Central memory CD8-positive, alpha-beta T cell (primary cell): ENCODE data around the gene VOPP1.
A peak's percentile ranks its signal among the peaks of the same experiment; 100 is the strongest.
"Not testable (repeated sequence)": the region's sequence is repeated elsewhere in the genome, so short reads cannot be mapped to it uniquely, and the experiment has no call there.

Experiments used
- ATAC-seq: fragments of 150-1000 bp; cut with Tn5 transposase; replicated peaks from 2 replicates; pipeline ENCODE4 v1.10.0; 2022; ENCODE audit warnings: mild to moderate bottlenecking, moderate FRiP score, moderate number of reproducible peaks; ENCODE audit not compliant: poor library complexity, severe bottlenecking; ENCODE audit errors: extremely low read depth
- DNase-seq, 2 donors: peaks; one replicate each; pipeline ENCODE4 v3.0.0; 2021; ENCODE audit warnings: low spot score in 2 of 2
- H3K27ac Mint-ChIP-seq: one replicate; pipeline ENCODE4 v1.8.0; 2022; ENCODE audit warnings: low read depth, mild to moderate bottlenecking, moderate library complexity, mixed read lengths
- H3K27me3 Mint-ChIP-seq: one replicate; pipeline ENCODE4 v1.8.0; 2022; ENCODE audit warnings: mixed read lengths
- H3K36me3 Mint-ChIP-seq: one replicate; pipeline ENCODE4 v1.8.0; 2022; ENCODE audit warnings: mild to moderate bottlenecking, moderate library complexity, mixed read lengths; ENCODE audit not compliant: insufficient read depth
- H3K4me1 Mint-ChIP-seq: one replicate; pipeline ENCODE4 v1.8.0; 2022; ENCODE audit warnings: mixed read lengths
- H3K4me3 Mint-ChIP-seq: one replicate; pipeline ENCODE4 v1.8.0; 2022; ENCODE audit warnings: mild to moderate bottlenecking, moderate library complexity, mixed read lengths
- H3K9me3 Mint-ChIP-seq: one replicate; pipeline ENCODE4 v1.8.0; 2022; ENCODE audit warnings: mixed read lengths

VOPP1 gene

DNA sequence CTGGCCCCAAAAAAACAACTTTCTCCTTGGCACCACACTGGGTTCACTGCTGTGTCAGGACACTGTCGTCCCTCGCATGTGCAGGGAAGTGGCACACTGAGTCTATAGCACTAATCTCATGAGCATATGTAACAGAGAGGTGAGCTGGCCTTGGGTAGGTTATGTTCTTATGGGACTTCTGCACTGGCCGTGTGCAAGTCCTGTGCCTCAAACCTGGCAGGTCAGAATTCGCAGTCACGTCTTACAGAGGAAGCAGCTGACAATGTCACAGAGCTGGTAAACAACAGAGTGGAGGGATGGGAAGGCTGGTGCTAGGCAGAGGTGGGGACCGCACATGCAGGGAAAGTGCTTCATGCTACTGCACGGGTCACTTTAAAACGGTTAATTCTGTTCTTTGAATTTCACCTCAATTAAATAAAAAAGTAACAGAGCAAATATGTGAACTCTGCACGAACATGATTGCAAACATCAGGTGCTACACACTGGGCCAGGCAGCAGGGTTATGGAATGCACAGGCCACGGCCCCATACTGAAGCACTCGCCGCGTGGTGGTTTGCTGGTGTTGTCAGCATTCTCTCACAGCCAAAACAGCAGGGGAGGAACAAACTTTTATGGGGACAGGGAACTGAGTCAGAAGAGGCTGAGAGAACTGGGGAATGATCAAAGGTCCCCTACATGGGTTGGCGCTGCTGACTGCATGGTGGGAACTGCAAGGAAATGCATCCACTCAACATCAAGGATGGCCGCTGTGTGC, 54.2 kb downstream of the VOPP1 start:
- peaks cover 28% of the 10 kb centered on the region for H3K36me3 Mint-ChIP-seq
- no peaks in the 10 kb centered on the region for H3K9me3 Mint-ChIP-seq
- peaks cover 77% of the 10 kb centered on the region for H3K4me1 Mint-ChIP-seq
- no peaks in the 10 kb centered on the region for H3K27me3 Mint-ChIP-seq
- DNase-seq, result no peak
- no peak for ATAC-seq
- H3K4me3 Mint-ChIP-seq, result peak overlapping the region; percentile 17
- H3K27ac Mint-ChIP-seq, result peak overlapping the region; percentile 0

DNA sequence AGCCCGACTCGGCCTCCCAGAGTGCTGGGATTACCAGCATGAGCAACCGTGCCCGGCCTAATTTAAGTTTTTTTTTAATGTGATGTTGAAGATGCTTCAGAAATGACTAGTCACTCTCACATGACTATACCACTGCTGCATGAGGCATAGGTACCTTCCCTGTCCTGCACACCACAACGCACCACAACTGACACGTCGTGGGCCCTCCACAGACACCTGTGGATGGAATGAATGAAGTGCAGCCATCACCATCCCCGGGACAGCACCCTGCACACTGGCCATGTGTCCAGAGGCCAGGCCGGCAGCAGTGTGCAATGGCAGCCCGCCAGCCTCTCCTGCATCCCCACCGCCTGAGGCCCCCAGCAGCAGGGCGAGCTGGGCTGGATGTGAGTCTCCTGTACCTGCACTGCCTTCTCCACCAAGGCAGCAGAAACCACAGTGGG, 55.1 kb downstream of the VOPP1 start:
- H3K4me3 Mint-ChIP-seq, result peak overlapping the region; percentile 17
- H3K36me3 Mint-ChIP-seq, result peaks cover 31% of the 10 kb centered on the region
- peak; percentile 57 for ATAC-seq
- H3K9me3 Mint-ChIP-seq, result no peaks in the 10 kb centered on the region
- no peak for DNase-seq
- H3K4me1 Mint-ChIP-seq, result peaks cover 73% of the 10 kb centered on the region
- H3K27me3 Mint-ChIP-seq, result no peaks in the 10 kb centered on the region
- peak overlapping the region; percentile 0 for H3K27ac Mint-ChIP-seq

DNA sequence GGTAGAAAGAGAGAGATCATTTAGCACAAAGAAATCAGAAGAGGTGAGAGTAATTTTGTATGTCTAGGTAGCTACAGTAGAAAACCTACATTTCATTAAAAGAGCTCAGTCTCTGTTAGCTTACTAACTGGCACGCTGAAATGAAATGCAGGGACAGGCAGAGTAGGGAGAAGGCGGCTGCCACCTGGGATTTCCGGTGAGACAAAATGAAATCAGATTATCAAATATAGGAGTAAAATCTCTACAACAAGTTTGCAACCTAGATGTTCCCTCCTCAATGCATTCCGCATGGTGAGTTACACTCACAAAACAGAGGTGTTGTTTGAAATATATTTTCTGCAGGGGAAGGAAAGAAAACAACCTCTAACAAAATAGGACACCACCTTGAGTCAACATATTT, 55.9 kb downstream of the VOPP1 start:
- Mint-ChIP-seq H3K4me1 (peaks cover 72% of the 10 kb centered on the region), H3K4me3 (peak overlapping the region; percentile 49)

DNA sequence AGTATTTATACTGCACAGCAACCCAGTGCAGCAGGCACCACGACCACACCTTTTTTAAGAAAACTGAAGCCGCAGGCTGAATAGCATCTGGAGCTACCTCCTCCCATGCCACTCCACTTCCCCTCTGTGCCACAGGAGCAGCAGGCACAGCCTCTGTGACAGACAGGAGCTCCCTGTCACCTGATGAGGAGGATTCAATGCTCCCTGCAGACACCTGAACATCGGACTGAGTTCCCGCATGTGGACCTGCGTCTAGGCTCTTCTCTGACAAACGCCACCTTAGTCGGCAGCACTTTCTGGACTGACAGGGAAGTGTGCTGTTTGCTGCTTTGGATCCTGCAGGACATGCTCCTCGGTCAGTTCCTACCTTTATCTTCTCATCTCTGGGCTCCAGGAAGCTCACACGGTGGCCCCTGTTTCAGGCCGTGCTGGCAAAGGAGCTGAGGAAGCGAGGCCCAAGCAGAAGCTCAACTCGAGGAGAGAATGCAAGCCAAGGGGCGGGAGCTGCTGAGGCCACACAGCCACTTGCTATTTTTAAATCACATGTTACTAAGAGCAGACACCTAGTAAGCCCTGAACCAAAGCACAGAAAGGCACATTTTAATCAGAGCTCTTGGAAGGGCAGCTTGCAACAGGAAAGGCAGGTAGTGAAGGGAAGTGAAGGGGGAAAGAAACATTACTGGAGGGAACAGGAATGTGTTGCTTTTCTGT, 56.6 kb downstream of the VOPP1 start:
- Mint-ChIP-seq H3K4me3 (peak overlapping the region; percentile 49), H3K27me3 (no peaks in the 10 kb centered on the region), H3K9me3 (no peaks in the 10 kb centered on the region), H3K27ac (peak overlapping the region; percentile 84), H3K4me1 (peaks cover 70% of the 10 kb centered on the region), H3K36me3 (peaks cover 27% of the 10 kb centered on the region)
- no peak for ATAC-seq
- no peak for DNase-seq

More for the DNA sequence above, 55.9 kb downstream of the VOPP1 start:
- Mint-ChIP-seq H3K27ac (peak overlapping the region; percentile 84), H3K36me3 (peaks cover 28% of the 10 kb centered on the region), H3K9me3 (no peaks in the 10 kb centered on the region), H3K27me3 (no peaks in the 10 kb centered on the region)
- ATAC-seq (no peak), DNase-seq (no peak)

DNA sequence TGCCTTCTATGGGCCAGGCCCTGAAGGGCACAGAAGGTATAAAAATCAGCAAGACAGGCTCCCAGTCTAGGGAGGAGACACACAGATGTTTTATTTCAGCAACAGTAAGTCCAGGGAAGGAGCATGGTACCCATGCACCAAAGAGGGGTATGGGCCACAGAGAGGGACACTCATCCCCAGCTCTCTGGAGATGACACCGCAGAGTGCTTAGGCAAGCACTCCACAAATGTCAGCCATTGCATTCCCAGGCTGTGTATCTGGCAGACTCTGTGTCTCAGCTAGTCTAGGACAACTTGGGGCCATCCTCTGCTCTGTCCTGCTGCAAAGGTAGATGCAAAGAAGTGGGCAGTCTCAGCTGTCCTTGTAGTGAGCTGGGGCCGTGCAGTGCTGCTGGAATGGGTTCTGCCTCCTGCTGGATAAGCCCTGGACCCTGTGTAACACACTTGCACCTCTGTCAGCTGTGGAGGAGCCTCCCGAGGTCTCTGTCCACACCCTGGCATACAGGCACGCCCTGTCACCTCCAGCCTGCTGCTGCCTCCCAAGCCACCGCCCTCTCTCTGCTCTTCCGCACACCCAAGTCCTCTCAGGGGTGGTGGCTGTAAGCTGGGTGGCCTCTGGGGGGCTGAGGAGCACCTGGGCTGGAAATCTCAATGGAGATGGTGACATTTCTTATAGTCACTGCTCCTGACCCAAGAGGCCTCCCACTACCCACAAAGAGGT, 57.6 kb downstream of the VOPP1 start:
- peaks cover 26% of the 10 kb centered on the region for H3K36me3 Mint-ChIP-seq
- H3K27me3 Mint-ChIP-seq, result no peaks in the 10 kb centered on the region
- H3K4me3 Mint-ChIP-seq, result no peak overlapping the region
- peaks cover 71% of the 10 kb centered on the region for H3K4me1 Mint-ChIP-seq
- no peak for DNase-seq
- no peak for ATAC-seq
- H3K27ac Mint-ChIP-seq, result peak overlapping the region; percentile 84
- no peaks in the 10 kb centered on the region for H3K9me3 Mint-ChIP-seq

DNA sequence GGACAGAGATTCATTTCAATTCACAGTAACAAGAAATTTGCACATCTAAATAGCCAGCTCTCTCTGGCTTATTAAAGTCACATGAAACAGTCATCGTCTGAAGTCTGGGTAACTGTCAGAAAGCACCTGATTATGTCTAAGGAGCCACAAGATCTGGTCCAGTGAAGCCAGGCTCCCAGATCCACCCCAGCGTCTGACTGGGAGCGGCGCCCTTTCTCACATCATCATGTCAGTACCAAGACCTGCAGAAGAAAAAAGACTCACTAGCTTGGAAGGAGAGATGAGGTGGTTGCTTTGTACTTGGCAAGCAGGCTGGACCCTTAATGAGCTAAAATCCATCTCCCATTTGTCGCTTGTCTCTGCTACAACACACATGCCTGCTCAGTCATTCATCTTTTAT, 58.4 kb downstream of the VOPP1 start:
- H3K36me3 Mint-ChIP-seq, result peaks cover 24% of the 10 kb centered on the region
- no peak for DNase-seq
- peaks cover 73% of the 10 kb centered on the region for H3K4me1 Mint-ChIP-seq
- no peak for ATAC-seq
- no peaks in the 10 kb centered on the region for H3K9me3 Mint-ChIP-seq
- H3K27me3 Mint-ChIP-seq, result no peaks in the 10 kb centered on the region
- no peak overlapping the region for H3K4me3 Mint-ChIP-seq
- no peak overlapping the region for H3K27ac Mint-ChIP-seq

- H3K27ac Mint-ChIP-seq, result no peak overlapping the region
- H3K4me3 Mint-ChIP-seq, result no peak overlapping the region
- H3K4me1 Mint-ChIP-seq, result peaks cover 62% of the 10 kb centered on the region
Measured at GRCh38 chr7:55512635-55513191, 59.6 kb downstream of the VOPP1 start.

GRCh38 chr7:55510621-55511020, 61.7 kb downstream of the VOPP1 start:
- ATAC-seq, result no peak
- H3K4me3 Mint-ChIP-seq, result no peak overlapping the region
- no peaks in the 10 kb centered on the region for H3K27me3 Mint-ChIP-seq
- DNase-seq, result no peak
- peaks cover 12% of the 10 kb centered on the region for H3K36me3 Mint-ChIP-seq
- H3K27ac Mint-ChIP-seq, result no peak overlapping the region
- peaks cover 50% of the 10 kb centered on the region for H3K4me1 Mint-ChIP-seq
- H3K9me3 Mint-ChIP-seq, result no peaks in the 10 kb centered on the region

More at GRCh38 chr7:55512635-55513191, 59.6 kb downstream of the VOPP1 start:
- no peak for DNase-seq
- no peak for ATAC-seq
- Mint-ChIP-seq H3K9me3 (no peaks in the 10 kb centered on the region), H3K36me3 (peaks cover 15% of the 10 kb centered on the region), H3K27me3 (no peaks in the 10 kb centered on the region)

DNA sequence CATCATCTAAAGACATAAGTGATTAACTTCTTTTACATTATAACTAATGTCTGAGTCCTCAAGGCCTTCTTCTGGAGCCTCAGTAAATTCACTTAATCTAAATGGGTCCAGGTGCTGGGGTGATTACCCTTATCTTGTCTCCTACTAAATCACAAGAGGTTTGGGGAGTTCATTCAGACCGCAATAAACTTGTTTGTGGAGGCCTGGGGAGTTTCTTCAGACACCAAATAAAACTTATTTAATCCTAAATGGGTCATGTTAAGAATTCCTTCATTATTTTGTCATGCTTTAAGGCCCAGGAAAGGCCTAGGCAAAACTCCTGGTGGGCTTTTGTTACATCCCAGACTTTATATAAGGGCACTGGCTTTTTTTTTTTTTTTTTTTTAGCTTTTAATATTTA, 62.1 kb downstream of the VOPP1 start:
- H3K9me3 Mint-ChIP-seq, ATAC-seq, H3K4me3 Mint-ChIP-seq, H3K27me3 Mint-ChIP-seq, DNase-seq: not testable (repeated sequence)
- Mint-ChIP-seq H3K27ac (peak overlapping the region; percentile 12), H3K4me1 (peaks cover 50% of the 10 kb centered on the region), H3K36me3 (peaks cover 11% of the 10 kb centered on the region)

DNA sequence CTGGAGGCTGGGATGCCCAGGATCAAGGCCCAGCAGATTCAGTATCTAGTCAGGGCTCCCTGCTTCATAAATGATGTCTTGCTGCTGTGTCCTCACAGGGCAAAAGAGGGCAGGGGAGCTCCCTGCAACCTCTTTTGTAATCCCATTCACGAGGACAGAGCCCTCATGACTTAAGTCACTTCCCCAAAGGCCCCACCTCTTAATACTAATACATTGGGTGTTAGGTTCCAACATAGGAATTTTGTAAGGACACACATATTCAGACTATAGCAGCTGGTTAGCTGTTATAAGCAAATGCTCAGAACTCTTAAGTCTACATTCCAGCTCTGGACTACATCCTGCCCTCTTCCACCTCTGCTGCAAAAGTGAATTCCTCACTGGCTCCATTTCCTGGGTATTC, 63.0 kb downstream of the VOPP1 start:
- no peak overlapping the region for H3K4me3 Mint-ChIP-seq
- no peaks in the 10 kb centered on the region for H3K9me3 Mint-ChIP-seq
- peaks cover 13% of the 10 kb centered on the region for H3K36me3 Mint-ChIP-seq
- H3K27ac Mint-ChIP-seq, result peak overlapping the region; percentile 12
- no peak for DNase-seq
- peaks cover 50% of the 10 kb centered on the region for H3K4me1 Mint-ChIP-seq
- H3K27me3 Mint-ChIP-seq, result no peaks in the 10 kb centered on the region
- no peak for ATAC-seq

DNA sequence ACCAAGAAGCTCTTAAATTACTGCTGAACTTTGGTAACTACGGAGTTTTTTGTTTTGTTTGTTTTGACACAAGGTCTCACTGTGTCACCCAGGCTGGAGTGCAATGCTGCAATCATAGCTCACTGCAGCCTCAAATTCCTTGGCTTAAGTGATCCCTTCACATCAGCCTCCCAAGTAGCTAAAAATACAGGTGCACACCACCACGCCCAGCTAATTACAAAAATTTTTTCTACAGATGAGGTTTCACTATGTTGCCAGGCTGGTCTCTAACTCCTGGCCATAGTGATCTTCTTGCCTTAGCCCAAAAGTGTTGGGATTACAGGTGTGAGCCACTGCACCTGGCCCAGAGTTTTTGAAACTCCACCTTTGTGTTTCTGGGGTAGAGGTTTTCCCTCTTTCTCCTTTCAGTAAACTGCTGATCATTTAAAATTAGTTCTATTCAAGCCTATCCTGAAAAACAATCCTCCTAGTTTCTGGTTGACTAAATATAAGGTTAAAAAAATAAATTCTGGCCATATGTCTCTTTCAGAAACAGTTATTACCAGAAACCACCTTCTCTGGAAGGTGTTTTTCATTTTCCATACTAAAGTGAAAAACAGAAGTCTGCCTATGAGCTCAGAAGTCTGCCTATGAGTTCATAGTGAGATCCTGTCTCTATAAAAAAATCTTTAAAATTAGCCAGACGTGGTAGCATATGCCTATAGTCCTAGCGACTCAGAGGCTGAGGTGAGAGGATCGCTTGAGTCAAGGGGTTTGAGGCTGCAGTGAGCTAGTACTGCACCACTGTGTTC, 63.9 kb downstream of the VOPP1 start:
- no peak overlapping the region for H3K4me3 Mint-ChIP-seq
- ATAC-seq, result no peak
- no peak overlapping the region for H3K27ac Mint-ChIP-seq
- H3K4me1 Mint-ChIP-seq, result peaks cover 48% of the 10 kb centered on the region
- no peaks in the 10 kb centered on the region for H3K27me3 Mint-ChIP-seq
- no peaks in the 10 kb centered on the region for H3K9me3 Mint-ChIP-seq
- H3K36me3 Mint-ChIP-seq, result peaks cover 12% of the 10 kb centered on the region
- DNase-seq, result no peak

DNA sequence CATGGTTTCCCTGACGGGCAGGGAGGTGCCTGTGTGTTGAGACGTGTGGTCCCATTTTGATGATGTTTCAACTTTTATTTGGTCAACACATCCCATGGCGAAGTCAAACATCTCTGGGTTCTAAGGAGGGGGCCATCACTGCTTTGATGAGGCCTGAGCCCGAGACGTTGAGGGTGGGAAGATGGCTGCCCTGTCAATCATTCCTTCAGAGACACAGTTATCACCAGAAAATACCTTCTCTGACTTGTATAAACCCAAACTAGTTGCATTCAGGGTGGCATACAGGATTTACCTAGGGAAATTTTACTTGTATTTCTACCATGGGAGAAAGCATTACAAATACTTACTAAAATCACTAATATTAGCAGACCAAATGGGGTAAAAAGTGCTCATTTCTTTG, 64.6 kb downstream of the VOPP1 start:
- H3K4me1 Mint-ChIP-seq, result peaks cover 44% of the 10 kb centered on the region

More for the DNA sequence above, 64.6 kb downstream of the VOPP1 start:
- Mint-ChIP-seq H3K4me3 (no peak overlapping the region), H3K9me3 (no peaks in the 10 kb centered on the region), H3K27me3 (no peaks in the 10 kb centered on the region), H3K36me3 (peaks cover 6% of the 10 kb centered on the region), H3K27ac (no peak overlapping the region)
- DNase-seq, result no peak
- no peak for ATAC-seq
